Stomach smooth muscle (tissue), 2 donors: ENCODE results near the gene ATAD3C.
A peak's percentile ranks its signal among the peaks of the same experiment; 100 is the strongest.
"Not testable (repeated sequence)": the region's sequence is repeated elsewhere in the genome, so short reads cannot be mapped to it uniquely, and the experiment has no call there.

Experiments used
- H3K27ac ChIP-seq: one replicate; pipeline ENCODE4 v1.7.0; 2013; ENCODE audit warnings: mild to moderate bottlenecking, low read length, inconsistent platforms
- H3K27me3 ChIP-seq, 2 donors: one replicate each; pipeline ENCODE4 v1.7.0; 2013; ENCODE audit warnings: low read length in 2 of 2; ENCODE audit not compliant: insufficient read depth in 2 of 2, control insufficient read depth in 1 of 2
- H3K36me3 ChIP-seq, 2 donors: one replicate each; pipeline ENCODE4 v1.7.0; 2013; ENCODE audit warnings: low read length in 2 of 2; ENCODE audit not compliant: control insufficient read depth in 2 of 2, insufficient read depth in 2 of 2
- H3K4me1 ChIP-seq: one replicate; pipeline ENCODE4 v1.7.0; 2013; ENCODE audit warnings: low read length; ENCODE audit not compliant: control insufficient read depth, insufficient read depth
- H3K4me3 ChIP-seq, 2 donors: one replicate each; pipeline ENCODE4 v1.7.0; 2013; ENCODE audit warnings: low read length in 2 of 2
- H3K9ac ChIP-seq, 2 donors: one replicate each; pipeline ENCODE4 v1.7.0; 2013; ENCODE audit warnings: low read length in 2 of 2, mild to moderate bottlenecking in 1 of 2
- H3K9me3 ChIP-seq, 2 donors: one replicate each; pipeline ENCODE4 v1.7.0; 2013; ENCODE audit warnings: low read length in 2 of 2; ENCODE audit not compliant: control insufficient read depth in 2 of 2
- donor health status: healthy.
- donor health status: Pancreatic carcinoma.

ATAD3C gene

GRCh38 chr1:1427106-1427819 lies 22.2 kb upstream of the ATAD3C start:
- H3K9ac ChIP-seq, result no peak overlapping the region
- H3K27me3 ChIP-seq, result no peaks in the 10 kb centered on the region
- peaks cover 28% of the 10 kb centered on the region for H3K4me1 ChIP-seq
- no peaks in the 10 kb centered on the region for H3K36me3 ChIP-seq
- H3K27ac ChIP-seq, result no peak overlapping the region
- no peaks in the 10 kb centered on the region for H3K9me3 ChIP-seq
- H3K4me3 ChIP-seq, result peak overlapping the region in 1 of 2 donors; percentile 44

- no peaks in the 10 kb centered on the region for H3K27me3 ChIP-seq
- H3K36me3 ChIP-seq, result no peaks in the 10 kb centered on the region
- H3K4me3 ChIP-seq, result peak overlapping the region in 1 of 2 donors; percentile 44
- H3K27ac ChIP-seq, result no peak overlapping the region
- H3K9ac ChIP-seq, result no peak overlapping the region
- H3K4me1 ChIP-seq, result peaks cover 34% of the 10 kb centered on the region
- no peaks in the 10 kb centered on the region for H3K9me3 ChIP-seq
Measured at GRCh38 chr1:1427820-1428148, 21.7 kb upstream of the ATAD3C start.

GRCh38 chr1:1428174-1428573 lies 21.3 kb upstream of the ATAD3C start:
- H3K4me1 ChIP-seq, result peaks cover 38% of the 10 kb centered on the region
- H3K9ac ChIP-seq, result no peak overlapping the region
- H3K9me3 ChIP-seq, result no peaks in the 10 kb centered on the region
- no peak overlapping the region for H3K27ac ChIP-seq
- H3K36me3 ChIP-seq, result no peaks in the 10 kb centered on the region
- no peak overlapping the region for H3K4me3 ChIP-seq
- H3K27me3 ChIP-seq, result no peaks in the 10 kb centered on the region

GRCh38 chr1:1428967-1429366 lies 20.5 kb upstream of the ATAD3C start:
- H3K27me3 ChIP-seq, H3K27ac ChIP-seq, H3K9me3 ChIP-seq, H3K36me3 ChIP-seq, H3K4me3 ChIP-seq, H3K9ac ChIP-seq: not testable (repeated sequence)
- H3K4me1 ChIP-seq, result peaks cover 45% of the 10 kb centered on the region

- peak overlapping the region in 1 of 2 donors; percentile 22 for H3K4me3 ChIP-seq
- peaks cover 52% of the 10 kb centered on the region for H3K4me1 ChIP-seq
- peak overlapping the region; percentile 99 for H3K27ac ChIP-seq
- no peaks in the 10 kb centered on the region for H3K9me3 ChIP-seq
- H3K36me3 ChIP-seq, result no peaks in the 10 kb centered on the region
- H3K9ac ChIP-seq, result peak overlapping the region in 1 of 2 donors; percentile 63
- no peaks in the 10 kb centered on the region for H3K27me3 ChIP-seq
Measured at GRCh38 chr1:1429671-1430073, 19.8 kb upstream of the ATAD3C start.

- peak overlapping the region; percentile 63 to 64 for H3K9ac ChIP-seq
- H3K4me1 ChIP-seq, result peaks cover 59% of the 10 kb centered on the region
- H3K27me3 ChIP-seq, result no peaks in the 10 kb centered on the region
- no peaks in the 10 kb centered on the region for H3K9me3 ChIP-seq
- H3K4me3 ChIP-seq, result peak overlapping the region in 1 of 2 donors; percentile 44
- H3K36me3 ChIP-seq, result no peaks in the 10 kb centered on the region
- peak overlapping the region; percentile 99 for H3K27ac ChIP-seq
Measured at GRCh38 chr1:1430114-1430982, 19.1 kb upstream of the ATAD3C start.

- no peak overlapping the region for H3K4me3 ChIP-seq
- H3K4me1 ChIP-seq, result peaks cover 65% of the 10 kb centered on the region
- H3K27ac ChIP-seq, result peak overlapping the region; percentile 99
- H3K36me3 ChIP-seq, result no peaks in the 10 kb centered on the region
- H3K27me3 ChIP-seq, result no peaks in the 10 kb centered on the region
- H3K9ac ChIP-seq, result peak overlapping the region; percentile 51 to 63
- no peaks in the 10 kb centered on the region for H3K9me3 ChIP-seq
Measured at GRCh38 chr1:1430992-1431844, 18.3 kb upstream of the ATAD3C start.

GRCh38 chr1:1431845-1432273 lies 17.6 kb upstream of the ATAD3C start:
- Histone ChIP-seq H3K4me1 (peaks cover 72% of the 10 kb centered on the region), H3K36me3 (no peaks in the 10 kb centered on the region), H3K27me3 (no peaks in the 10 kb centered on the region), H3K27ac (peak overlapping the region; percentile 99), H3K9me3 (no peaks in the 10 kb centered on the region), H3K9ac (peak overlapping the region; percentile 51 to 63), H3K4me3 (no peak overlapping the region)

GRCh38 chr1:1432274-1432950 lies 17.1 kb upstream of the ATAD3C start:
- peaks cover 77% of the 10 kb centered on the region for H3K4me1 ChIP-seq
- H3K27me3 ChIP-seq, result no peaks in the 10 kb centered on the region
- H3K36me3 ChIP-seq, result no peaks in the 10 kb centered on the region
- H3K9me3 ChIP-seq, result no peaks in the 10 kb centered on the region
- peak overlapping the region; percentile 99 for H3K27ac ChIP-seq
- H3K4me3 ChIP-seq, result no peak overlapping the region
- H3K9ac ChIP-seq, result peak overlapping the region; percentile 51 to 63
